ENCODE measurements around the gene LY6G6F. TPM values are rescaled to one million over a fixed set of nuclear protein-coding genes. Genes with fewer than 3 reads are reported as not detected.

LY6G6F gene
- total RNA-seq, 1 donor from 2014 or later: not detected

DNA sequence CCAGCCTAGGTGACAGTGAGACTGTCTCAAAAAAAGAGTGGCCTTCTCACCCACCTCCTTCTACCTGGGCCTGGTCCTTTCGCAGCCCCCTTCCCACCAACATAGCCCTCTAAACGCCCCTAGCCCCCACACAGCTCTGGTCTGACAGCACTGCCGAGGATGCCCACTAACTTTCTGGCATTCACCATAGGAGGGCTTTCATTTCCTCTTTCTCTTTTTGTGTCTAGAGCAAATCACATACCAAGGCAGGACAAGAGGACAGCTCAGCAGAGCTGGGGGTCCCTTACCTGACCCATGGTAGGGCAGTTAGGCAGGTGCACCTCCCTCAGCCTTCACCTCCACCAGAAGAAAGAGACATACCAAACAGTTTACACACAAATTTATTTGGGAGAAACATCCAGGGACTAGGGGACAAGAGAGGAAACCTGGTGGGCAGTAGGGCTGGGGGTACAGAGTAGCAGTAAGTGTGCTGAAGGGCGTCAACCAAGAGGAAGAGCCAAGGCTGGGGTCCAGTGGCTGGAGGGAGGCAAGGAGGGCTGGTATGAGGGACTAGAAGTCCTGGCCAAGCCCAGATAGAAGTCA, 30.3 kb upstream of the LY6G6F start:
- FAIRE-seq: no peak
- no peak for DNase-seq (ENCODE audit: low spot score in 2 of 2)

DNA sequence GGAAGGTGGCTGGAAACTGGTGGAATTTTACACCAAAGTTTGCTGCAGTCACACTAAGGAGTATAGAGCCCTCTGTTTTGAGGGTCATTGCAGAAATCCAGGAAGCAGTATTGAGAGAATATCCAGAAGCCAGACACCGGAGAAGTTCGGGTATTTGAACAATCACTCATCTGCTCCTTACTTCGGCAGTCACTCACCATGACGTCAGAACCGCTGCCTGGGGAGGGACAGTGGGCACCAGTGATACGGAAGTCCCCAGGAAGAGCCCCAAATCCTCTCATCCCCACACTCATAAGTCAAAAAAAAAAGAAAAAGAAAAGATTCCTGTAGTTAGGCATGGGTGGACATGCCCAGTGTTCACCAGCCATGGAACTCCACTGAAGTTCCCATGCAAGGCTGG, 29.8 kb upstream of the LY6G6F start:
- no peak for FAIRE-seq
- no peak for DNase-seq (ENCODE audit: low spot score in 2 of 2)

DNA sequence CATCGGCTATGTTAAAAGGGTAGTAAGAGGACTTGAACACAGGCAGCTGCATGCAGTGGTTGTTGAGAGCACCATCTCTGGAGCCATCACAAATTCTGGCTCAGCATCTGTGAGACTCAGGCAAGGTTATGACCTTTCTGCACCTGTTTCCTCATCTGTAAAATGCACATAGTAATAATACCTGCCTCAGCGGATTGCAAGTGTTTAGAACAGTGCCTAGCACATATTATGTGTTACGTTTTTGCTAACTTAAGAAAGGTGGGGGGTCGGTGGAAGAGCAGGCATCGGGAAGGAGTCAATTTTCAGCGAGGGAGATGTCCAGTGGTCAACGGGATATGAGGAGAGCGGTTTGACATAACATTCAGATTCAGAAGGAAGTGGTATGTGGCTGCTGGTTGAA, 28.7 kb upstream of the LY6G6F start:
- FAIRE-seq: no peak
- no peak for DNase-seq (ENCODE audit: low spot score in 2 of 2)

DNA sequence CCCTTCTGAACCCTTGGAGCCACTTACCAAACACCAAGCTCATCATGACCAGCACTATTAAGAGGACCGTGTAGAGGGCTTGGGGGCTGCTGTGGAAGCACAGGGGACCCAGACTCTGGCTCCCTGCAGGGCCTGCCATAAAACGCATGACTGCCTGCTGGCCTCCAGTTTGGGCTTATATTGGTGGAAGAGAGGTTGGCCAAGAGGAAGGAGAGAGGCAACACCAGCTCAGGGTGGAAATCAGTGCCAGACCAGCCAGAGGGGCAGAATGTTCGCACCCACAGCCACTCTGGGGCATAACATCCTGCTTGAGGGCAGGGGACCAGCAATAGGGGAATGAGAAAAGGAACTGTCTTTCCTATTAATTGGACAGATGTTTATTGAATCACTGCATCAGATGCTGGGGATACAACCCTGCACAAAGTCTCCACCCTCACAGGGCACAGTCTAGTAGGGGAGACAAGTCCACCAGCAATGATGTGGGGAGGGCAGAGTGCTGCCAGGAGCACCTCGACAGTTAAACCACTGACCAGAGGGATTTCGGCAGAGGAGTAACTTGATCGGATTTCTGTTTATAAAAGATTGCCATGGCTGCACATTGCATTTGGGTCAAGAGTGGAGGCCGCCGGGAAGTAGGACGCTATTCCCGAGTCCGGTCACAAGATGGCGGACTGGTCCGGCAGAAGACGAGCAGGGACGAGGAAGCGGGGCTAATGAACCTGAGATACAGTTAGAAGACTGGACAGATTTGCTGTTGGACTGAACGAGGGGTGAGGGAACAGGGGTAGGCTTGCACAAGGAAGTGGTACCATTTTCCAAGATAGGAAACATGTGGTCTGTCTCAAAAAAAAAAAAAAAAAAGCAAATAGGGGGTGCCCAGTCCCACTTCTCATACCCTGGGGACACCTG, 26.2 kb upstream of the LY6G6F start, which contains the start of gene LY6G5C:
TSS of gene LY6G5C (minus strand) at position 842 of the 909 bp plus-strand sequence. CDS start at position 148, 694 bp downstream.
- FAIRE-seq: no peak

DNA sequence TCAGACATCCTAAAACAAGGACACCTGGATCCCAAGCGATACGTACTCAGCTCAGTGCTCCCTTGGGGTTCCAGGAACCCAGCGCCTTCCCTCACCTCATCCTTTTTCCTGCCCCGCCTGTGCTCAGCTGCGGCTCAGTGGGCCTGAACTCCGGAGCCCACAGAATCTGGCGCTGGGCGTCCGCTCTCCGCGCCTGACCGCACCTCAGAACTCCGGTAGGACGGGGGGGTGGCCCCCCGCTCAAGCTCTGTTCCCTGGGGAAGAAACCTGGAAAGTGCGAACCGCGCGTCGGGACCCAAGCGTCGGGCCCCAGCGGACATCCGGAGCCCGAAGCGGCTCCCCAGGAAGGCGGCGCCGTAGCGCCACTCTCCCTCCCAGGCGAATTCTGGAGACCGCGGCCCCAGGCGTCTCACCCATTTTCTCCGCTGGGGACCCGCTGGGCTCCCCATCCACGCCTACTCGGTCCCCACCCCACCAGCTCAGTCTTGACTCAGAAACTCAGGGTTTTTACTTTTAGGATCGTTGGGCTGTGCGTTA, 25.5 kb upstream of the LY6G6F start:
- FAIRE-seq: no peak
- peak in 1 of 2 donors; percentile 67 for DNase-seq (ENCODE audit: low spot score in 2 of 2)

More for the DNA sequence above, 26.2 kb upstream of the LY6G6F start, which contains the start of gene LY6G5C:
- peak; percentile 71 to 83 for DNase-seq (ENCODE audit: low spot score in 2 of 2)

DNA sequence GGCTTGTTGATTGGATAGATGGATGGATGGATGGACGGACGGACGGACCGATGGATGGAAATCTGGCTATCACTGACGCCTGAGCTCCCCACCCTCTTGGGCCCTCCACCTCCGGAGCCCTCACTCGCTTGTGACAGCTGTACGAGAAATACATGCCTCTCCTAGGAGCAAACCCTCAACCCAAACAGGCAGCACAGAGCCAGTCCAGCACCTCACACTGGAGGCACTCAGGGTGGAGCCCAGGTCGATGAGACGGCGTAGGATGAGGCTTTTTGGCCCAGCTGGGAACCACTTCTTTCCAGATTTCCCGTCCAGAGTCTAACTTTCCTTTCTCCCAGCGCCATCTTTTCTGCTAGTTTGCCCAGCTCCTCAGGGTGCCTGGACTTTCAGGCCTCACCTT, 23.1 kb upstream of the LY6G6F start:
- FAIRE-seq: no peak
- DNase-seq (ENCODE audit: low spot score in 2 of 2): no peak

DNA sequence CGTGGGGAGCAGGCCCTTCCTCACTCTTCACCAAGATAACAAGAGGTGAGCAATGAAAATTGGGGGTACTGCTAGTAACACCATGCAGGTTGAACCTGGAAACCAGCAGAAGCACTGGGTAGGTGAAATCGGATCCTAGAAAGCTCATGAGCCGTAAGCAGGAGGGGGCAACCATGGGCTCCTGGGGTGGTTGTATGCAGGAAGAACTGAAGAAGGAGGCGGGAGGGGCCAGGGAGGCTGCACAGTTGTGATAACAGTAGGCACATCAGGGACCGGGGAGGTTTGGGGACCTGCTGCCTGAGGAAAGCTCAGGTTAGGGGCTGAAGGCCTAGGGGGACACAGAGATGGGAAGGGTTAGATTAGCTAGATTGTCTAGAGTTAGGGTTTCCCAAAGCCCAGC, 20.2 kb upstream of the LY6G6F start:
- DNase-seq (ENCODE audit: low spot score in 2 of 2) (no peak), FAIRE-seq (no peak)

DNA sequence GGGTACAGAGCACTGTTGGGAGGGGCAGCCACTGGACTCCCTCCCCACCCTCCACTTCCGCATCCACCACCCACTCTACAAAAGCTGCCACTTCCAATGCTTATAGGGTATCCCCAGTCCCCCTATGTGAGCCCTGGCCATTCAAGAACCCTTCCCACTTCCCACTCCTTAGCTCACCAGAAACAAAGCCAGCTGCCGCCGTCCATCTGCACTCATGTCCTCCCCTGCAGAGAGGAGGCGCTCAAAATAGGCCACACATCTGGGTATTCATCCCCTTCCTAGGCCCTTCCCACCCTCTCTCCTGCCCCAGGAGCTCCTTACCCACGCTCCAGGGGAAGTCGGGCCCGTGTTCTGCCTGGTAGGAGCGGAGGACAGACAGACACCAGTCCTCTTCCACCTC, 19.3 kb upstream of the LY6G6F start:
- DNase-seq (ENCODE audit: low spot score in 2 of 2) (no peak), FAIRE-seq (no peak)

DNA sequence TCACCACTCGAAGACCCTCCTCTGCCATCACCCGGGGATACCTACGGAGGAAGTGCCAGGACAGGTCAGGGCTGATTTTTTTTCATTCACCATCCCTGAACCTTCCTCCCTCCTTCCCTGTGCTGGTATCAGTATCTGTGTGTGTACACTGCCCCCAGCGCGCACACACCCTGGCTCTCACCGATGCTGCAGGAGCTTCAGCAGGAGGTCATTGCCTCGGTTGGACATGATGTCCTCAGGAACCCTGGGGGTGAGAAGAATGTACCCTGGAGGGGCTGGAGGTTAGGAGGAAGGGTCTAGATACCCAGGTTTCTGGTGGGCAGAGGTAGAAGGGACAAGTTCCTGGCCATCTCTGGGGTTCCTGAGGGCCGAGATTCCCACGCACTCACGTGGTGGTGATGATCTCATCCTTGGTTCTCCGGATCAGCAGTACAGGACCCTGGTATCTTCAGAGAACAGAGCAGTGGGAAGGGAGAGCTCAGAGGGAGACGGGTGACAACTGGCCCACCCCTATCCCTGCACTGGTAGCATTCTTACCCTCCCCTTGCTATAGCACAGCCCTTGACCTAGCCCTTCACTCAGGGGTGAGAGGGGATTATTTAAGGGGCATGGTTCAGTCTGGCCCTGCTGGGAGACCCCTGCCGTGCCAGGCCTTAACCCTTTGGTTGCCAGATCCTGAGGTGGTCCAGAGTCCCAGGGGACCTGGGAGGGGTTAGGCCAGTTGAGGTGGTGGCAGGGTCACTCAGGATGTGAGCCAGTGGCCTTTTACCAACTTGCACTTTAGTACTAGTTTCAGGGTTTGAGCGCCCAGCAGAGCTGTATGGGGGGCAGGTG, 18.6 kb upstream of the LY6G6F start:
- FAIRE-seq: no peak
- no peak for DNase-seq (ENCODE audit: low spot score in 2 of 2)

DNA sequence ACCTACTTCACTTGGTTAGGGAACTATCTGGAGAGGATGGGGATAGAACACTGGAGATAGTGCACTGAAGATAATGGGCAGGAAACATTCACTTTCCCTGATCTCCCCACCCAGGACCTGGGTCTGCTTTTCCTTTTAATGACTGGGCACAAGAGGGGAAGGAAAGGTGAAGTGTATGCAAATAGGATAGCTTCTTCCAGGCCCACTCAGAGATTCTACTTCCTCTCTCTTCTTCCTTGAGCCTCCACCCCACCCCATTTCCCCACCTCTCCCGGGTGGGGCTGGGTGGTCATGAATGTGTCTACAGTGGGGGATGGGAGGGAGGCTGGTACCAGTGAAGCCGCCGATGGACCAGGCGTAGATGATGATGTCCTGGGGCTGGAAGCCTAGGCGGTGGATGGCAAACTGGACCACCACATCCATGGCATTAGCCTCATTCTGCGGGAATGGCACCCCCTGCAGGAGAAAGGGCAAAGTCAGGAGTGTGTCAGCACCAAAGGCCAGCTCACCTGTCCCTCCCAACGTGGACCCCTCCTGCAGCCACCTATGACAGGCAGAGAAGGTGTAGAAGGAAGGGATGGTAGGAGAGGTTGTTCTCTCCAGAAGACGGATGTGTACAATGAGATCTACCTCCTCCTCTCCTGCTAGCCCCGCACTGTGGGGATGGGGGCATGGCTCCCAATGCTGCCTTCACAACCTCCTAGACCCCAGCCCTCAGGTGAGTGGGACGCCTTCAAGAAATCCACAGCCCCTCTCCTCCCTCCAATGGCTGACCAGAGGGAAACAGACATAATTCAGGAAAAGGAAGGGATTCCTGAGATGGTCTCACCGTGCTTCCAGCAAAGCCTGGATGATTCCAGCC, 17.2 kb upstream of the LY6G6F start:
- FAIRE-seq (no peak), DNase-seq (ENCODE audit: low spot score in 2 of 2) (no peak)

DNA sequence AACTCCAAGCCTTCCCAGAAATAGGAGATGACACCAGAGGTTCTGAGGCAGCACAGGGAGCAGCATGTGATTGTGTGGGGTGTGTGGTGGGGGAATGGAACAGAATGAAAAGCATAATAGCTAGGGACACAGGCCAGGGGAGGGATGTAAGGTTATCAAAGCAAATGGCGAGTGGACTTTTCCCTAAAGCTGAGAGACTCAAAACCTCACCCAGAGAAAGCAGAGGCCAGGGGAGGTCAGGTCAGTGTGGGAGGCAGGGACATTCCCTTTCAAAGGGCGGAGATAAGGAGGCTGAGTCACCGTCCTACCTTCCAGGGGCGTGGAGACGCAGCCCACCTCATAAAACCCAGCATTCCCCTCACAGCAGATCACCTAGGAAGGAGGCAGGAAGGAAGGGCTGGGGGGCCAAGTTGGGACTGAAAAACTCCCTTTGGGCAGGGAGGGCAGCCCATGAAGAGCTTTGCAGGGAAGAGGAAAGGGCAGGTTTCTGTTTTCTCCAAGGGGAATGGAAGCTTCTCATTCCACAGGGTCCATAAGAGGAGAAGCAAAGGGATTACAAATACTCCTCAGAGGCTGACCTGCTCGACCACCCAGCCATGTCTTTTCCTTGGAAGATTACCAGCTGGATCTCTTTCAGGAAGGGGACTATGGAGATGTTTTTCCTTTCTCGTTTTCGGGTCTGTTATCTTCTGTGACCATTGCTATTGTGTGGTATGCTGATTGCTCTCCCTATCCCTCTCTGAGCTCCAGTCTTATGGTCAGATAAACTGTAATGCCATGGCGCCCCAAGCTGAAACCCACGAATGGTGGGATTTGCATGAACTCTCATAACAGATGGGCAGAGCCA, 16.2 kb upstream of the LY6G6F start:
- no peak for DNase-seq (ENCODE audit: low spot score in 2 of 2)
- no peak for FAIRE-seq

DNA sequence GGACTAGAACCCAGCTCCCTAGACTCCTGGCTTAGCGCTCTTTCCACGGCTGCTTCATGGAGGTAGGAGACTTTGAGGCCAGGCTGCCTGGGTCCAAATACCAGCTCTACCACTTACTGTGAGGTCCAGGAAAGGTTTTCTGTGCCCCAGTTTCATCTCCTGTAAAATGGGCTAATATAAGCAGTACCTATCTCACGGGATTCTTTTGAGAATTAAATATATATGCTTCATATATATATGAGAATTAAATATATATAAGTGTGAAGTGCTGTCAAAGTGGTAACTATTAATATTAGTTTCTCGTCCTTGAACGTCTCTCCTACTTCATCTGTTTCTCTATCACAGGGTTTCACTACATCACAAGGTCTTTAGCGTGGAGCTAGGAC, 15.6 kb upstream of the LY6G6F start:
- FAIRE-seq (no peak), DNase-seq (ENCODE audit: low spot score in 2 of 2) (no peak)

DNA sequence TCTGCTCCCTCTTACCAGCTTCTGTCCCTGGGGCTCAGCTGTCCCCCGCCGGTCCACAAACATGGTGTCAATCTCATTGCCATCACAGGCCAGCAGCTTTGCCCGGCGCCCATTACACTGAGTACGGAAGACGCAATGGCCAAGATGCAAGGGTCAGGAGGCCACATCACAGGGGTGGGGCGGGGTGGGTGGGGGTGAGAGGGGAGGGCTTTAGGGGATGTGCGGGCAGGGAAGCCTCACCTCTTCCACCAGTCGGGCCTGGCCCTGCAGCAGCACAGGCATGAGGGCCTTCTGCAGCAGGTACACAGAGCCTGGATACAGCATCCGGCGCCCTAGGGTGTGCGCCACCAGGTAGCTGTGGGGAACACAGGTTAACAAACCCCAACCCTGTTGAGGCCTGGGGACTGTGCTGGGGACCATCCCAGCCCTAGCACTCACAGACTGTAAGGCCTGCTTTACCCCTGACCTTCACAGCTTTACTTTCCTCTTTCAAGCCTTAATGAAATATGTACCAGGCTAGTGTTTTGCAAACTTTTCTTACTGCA, 15.0 kb upstream of the LY6G6F start:
- FAIRE-seq (no peak), DNase-seq (ENCODE audit: low spot score in 2 of 2) (no peak)

DNA sequence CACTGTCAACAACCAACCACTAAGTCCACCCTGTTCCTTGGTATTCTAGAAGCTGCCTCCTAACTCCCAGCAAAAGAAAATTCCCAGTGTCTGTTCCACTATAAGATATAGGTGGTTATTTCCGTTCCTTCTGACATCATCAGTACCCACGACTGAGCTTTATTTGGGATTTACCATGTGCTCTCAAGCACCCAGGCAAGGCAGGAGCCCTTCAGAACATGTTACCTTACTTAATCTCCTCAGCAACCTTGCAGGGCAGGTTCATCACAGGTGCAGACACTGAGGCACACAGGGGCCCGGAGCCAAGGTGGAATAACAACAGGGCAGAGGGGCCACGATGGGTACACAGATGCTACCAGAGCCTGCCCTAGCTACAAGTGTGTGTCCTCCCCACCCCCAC, 14.3 kb upstream of the LY6G6F start:
- DNase-seq (ENCODE audit: low spot score in 2 of 2): no peak
- no peak for FAIRE-seq

DNA sequence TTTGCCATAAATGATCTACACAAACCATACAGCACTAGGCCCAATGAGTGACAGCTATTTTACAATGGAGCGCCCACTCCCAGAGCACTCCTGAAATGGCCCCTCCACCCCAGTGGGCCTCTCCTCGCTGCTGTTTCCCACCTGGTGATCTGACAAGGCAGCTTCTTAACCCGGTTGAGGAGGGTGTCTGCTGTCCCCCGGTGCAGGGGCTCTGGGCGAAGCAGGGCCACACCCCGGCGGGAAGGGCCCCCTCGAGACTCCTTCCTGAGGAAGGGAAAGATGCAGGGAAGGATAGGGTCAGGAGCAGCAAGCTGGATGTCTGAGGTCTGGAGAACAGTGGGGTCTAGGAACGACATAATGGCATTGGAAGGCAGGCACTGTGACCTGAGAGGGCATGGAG, 13.8 kb upstream of the LY6G6F start:
- no peak for DNase-seq (ENCODE audit: low spot score in 2 of 2)
- FAIRE-seq: no peak

DNA sequence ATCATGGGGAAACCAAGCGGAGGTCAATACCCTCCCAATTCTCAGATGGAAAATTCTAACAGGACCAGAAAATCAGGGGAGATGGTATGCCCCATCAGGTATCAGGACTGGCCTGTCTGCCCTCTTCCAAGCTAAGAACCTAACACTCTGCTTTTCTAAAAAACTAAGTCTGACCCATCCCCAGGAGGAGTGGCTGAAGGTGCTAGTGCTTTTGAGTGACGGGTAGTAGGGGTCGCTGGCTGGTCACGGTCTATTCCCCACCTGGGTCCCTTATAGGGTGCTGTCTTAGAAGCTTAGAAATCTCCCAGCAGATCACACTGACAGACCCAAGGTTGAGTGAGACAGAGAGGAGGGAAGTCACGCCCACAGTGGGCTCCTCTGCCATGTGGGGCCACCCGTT, 13.1 kb upstream of the LY6G6F start:
- FAIRE-seq (no peak), DNase-seq (ENCODE audit: low spot score in 2 of 2) (no peak)

DNA sequence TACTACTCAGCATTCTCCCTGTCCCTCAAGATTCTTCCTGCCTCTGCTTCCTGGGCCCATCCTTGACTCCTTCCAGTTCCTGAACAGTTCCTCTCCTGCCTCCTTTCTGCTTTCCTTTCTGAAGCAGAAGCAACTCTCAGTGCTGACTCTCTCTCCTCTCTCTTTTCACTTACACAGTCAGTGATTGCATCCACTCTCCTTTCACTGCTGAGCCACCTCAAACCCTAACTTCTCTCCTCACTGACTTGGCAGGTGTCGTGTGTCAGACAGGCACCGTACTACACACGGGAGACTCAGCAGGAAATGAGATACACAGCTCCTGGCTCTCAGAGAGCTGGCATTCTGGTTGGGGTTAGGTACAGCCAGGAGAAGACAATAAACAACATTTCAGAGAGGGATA, 9.1 kb upstream of the LY6G6F start:
- FAIRE-seq: no peak
- no peak for DNase-seq (ENCODE audit: low spot score in 2 of 2)

DNA sequence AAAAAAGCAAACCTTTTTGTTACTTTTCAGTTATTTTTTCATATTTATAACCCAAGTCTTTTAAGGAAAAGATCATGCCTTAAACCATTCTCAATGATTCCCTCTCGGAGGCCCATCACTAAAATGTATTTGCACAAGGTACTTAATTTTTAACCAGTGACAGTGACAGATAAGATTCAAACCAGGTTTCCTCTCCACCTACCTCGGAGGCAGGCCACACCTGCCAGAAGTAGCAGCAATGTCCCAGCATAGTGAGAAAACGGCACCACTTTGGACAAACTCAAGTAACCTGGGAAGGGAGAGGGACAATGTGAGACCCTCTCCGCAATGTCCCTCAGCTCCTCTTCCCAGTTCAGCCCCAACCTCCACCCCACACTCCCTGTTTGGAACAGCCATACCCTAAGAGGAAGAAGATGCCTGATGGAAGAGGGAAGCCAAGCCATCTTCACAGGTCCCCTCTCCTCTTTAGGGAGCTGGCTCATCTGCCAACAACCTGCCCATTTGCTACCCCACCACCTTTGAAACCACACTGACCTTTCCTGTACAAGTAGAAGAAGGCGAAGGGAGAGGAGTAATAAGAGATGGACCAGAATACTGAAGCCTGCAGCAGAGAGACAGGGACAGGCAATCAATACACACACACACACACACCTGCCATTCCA, 5.8 kb upstream of the LY6G6F start:
- DNase-seq (ENCODE audit: low spot score in 2 of 2) (no peak), FAIRE-seq (no peak)

Measured in frontal cortex (tissue), 4 donors.